GM18508 (cell line): ENCODE results near the gene LNPEP.
"Not testable (repeated sequence)": the region's sequence is repeated elsewhere in the genome, so short reads cannot be mapped to it uniquely, and the experiment has no call there.

Experiments
- ATAC-seq: cut with Tn5 transposase; IDR thresholded peaks from one replicate; pipeline ENCODE4 v1.9.1; 2021; ENCODE audit warnings: moderate number of reproducible peaks; ENCODE audit not compliant: insufficient read depth, unreplicated experiment

Gene LNPEP

DNA sequence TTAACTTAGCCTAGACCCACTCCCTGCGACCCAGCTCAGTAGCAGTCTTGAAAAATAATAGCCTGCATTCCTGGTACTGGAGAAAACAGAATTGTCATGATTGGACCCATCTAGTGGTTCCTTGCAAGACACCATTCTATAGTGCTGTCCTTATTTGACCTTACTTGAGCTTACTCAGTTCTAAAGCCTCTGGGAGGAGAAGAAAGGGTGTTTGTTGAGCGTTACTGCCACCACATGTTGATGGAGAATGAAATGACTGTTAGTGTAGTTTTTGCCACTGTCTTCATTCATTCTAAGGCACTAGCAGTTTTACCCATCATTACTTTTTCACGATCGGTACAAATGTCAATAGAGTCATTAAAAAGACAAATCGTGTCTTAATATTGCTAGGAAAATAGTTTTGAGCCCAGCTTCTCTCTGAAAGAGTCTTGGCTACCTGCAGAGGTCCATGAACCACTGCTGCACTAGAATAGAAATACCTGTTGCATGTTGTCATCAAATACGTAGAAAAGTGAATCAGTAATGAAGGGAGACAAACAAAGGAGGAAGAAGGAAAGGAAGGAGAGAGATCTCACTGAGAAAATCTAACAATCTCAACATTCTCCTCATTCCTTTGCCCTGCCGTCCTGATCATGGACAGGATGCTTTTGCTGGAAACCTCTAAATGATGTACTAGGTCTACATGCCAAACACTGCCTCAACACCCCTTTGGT, 110.5 kb downstream of the LNPEP start:
- ATAC-seq: no peak

DNA sequence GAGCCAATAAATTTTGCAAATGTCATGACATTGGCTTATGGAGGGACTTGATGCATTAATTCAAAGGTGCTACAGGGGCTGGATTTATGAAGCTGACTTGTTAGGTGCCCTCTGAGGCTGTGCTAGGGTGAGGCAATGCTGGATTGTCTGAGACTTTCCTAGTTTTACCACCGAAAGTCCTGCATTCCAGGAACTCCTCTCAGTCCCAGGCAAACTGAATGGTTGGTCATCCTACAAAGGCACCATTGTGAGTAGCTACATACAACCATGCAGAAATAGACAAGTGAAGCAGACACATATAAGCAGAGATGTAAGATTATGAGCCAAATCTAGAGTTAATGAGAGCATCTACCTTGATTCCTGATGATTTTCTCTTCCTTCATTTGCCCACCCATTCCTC, 111.2 kb downstream of the LNPEP start:
- no peak for ATAC-seq

- ATAC-seq: no peak
Measured at GRCh38 chr5:97049175-97049574, 113.3 kb downstream of the LNPEP start.

DNA sequence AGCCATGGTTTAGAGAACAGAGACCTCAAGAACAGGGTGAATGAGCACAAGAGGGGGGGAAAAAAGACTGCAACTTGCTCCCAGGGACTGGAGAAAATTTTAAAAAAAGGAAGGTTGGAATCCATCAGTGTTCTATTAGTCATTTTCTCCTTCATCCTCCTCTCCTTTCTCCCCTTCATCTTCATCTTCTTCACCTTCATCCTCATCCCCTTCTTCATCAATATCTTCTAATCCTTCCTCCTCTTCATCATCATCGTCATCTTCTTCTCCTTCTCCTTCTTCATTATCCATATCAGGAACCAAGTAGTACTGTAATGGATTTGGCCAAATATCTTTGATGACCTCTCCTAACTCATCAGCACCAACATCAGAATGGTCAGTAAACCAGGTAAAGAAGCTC, 120.4 kb downstream of the LNPEP start:
- ATAC-seq: no peak

- no peak for ATAC-seq
Measured at GRCh38 chr5:97062046-97062445, 126.2 kb downstream of the LNPEP start.

GRCh38 chr5:97063251-97063650, 127.4 kb downstream of the LNPEP start:
- no peak for ATAC-seq

- ATAC-seq: no peak
Measured at GRCh38 chr5:97065475-97065874, 129.6 kb downstream of the LNPEP start.

DNA sequence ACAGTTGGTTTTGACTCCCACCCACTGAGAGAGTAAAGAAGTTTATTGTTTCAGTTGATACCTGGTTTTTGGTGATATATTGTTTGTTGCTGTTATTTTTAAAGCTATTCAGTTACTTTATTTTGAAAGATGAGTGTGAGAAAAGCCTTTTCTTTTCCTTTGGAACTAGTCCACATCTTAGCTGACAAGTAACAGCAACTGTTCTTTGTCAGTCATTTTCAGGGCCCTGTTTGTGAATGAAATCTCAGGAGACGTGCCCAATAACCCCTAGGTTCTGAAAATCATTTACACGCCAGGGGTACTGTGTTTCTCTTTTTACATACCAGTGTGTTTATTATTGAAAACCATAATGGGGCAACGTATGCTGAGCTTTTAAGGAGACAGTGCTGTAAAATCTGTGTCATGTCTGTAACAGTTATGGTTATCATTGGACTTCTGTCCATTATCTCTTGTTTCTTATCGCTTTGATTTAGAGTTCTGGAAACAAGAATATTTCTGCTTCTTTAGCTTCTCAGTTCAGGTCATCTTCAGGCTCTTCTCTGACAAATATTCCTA, 131.5 kb downstream of the LNPEP start:
- ATAC-seq: no peak

DNA sequence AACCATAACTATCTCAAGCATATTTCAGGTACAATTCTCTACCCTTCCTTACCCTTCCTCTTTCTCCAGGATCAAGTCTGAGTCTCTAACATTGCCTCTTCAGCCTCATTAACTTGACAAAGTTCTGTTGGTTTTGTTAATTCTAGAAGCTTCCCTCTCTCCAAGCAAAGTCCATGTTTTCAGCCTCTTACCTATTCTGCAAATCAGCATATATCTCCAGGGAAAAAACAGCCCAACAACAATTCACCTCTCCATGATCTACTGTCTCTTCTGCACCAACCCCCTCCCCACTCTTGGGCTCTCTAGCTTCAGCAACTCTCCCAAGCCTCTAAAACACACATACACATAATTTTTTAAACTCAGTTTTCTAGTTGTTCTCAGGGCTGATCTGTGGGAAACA, 134.4 kb downstream of the LNPEP start:
- ATAC-seq: no peak

- no peak for ATAC-seq
Measured at GRCh38 chr5:97071101-97071500, 135.2 kb downstream of the LNPEP start.

GRCh38 chr5:97071993-97072392, 136.1 kb downstream of the LNPEP start:
- no peak for ATAC-seq

DNA sequence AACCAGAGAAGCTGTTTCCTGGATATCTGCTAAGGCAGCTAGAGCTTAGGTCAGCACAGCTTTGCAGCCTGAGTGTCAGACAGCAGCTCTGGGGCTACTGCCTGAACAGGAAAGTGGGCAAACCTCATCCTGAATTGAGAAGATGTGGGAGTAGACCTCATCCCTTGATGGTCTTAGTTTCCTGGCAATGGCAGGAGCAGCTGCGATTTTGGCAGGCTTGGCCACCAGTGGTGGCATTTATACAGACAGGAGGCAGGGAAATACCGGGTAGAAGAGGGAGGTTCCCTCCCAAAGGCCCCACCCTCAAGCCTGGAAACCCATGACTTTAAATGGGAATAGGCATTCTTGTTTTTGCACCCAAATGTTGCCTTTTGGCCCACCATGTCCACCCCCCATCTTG, 136.8 kb downstream of the LNPEP start:
- no peak for ATAC-seq

- no peak for ATAC-seq
Measured at GRCh38 chr5:97073420-97073819, 137.5 kb downstream of the LNPEP start.

DNA sequence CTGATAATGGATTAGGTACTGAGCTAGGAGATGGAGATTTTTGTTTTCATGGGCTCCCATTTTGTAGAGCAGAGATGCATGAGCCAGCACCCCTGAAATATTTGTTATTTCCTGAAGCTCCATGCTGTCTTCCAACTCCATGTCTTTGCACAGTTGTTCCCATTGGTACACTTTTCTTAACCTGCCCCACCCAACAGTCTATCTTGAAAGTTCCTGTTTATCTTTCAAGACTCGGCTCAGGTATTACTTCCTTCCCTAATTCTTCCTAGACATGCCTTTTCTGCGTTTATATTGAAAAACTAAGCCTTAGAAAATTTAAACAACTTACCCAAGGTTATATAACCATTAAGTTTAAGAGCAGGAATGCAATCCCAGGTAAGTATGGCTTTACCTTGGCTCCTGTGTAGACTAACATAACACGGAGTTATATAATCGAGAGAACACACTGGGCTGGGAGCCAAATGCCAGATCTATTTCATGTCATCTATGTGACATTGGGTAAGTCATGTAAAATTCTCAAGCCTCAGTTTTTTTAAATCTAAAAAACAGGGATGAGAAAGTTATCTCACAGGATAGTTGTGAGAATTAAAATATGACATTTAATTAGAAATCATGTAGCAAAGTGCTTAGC, 139.1 kb downstream of the LNPEP start:
- ATAC-seq: no peak

DNA sequence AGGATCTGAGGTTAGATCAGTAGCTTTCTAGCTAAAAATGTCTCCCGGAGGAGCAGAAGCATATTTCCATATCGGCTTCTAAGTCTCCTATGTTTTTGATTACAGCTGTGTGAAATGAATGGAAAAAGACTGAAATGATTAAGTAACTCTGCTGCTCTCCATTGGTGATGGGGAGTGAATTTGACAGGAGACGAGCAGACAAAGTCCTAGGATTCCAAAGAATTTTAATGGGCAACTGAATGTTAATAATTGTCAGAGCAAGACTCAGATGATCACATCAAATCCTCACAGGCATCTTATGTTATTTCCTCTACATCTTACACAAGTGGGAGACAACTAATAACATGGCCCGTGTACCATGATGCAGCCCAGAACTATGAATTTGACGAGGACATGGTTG, 139.8 kb downstream of the LNPEP start:
- ATAC-seq: no peak

DNA sequence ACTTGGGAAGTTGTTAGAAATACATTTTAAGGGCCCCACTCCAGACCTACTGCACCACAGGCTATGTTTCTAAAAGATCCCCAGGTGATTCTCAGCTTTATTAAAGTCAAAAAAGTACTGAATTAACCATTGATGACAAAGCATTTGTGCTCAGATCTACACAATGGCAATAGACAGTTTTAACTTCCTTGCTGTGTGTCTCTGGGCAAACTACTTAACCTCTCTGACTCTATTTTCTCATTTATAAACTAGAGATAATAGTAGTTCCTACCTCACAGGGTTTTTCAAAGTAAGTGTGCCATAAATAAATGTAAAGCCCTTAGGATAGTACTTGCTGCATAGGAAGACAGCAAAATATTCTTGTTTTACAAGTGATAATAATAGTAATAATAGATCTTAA, 140.2 kb downstream of the LNPEP start:
- no peak for ATAC-seq

DNA sequence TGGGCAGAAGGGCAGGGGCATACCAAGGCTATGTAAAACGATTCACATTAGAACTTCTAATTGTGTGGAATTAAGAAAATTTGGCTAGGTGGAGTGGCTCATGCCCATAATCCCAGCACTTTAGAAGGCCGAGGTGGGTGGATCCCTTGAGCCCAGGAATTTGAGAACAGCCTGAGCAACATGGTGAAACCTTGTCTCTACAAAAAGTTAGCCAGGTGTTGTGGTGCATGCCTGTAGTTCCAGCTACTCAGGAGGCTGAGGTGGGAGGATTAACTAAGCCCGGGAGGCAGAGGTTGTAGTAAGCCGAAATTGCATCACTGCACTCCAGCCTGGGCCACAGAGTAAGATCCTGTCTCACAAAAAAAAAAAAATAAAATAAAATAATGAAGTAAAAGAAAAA, 141.4 kb downstream of the LNPEP start:
- no peak for ATAC-seq

DNA sequence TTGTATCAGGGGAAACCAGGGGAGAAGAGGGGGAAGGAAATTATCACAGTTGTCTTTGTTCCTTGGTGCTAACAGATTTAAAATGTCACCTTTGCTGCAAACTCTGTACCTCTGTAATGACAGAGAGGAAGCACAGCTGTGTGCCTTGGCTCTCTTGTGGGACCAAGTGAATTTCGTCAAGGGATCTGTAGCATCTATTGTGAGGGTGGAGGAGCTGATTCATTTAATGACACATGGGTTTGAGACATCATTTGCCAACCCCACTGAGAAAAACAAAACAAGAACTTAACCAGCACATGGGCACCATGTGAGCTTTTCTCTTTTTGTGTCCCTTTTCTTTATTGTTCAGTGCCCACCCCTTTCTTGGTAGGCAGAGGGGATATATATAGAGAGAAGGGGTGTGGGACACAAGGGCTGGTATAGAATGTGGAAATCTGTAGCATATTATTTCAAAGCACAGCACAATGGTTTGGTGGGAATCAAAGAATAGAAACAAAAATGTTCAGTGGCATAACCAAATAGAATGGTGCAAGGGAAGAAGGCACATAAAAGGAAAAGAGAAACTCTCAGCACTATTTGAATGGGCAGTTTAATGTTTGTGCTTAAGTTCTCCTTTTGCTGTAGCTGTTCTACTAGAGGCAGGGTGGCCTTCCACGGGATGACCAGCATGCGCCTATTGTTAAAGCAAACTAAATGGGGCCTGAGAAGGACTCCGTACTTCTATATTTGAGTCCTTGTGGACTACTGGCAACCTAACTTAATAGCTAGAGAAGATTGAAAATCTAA, 143.3 kb downstream of the LNPEP start:
- ATAC-seq: no peak

GRCh38 chr5:97084782-97085458, 149.0 kb downstream of the LNPEP start:
- not testable (repeated sequence) for ATAC-seq

GRCh38 chr5:97085459-97086181, 149.7 kb downstream of the LNPEP start:
- ATAC-seq: no peak
